ENCODE results near the gene SEMA3F. TPM values are rescaled to one million over a fixed set of nuclear protein-coding genes. Genes with fewer than 3 reads are reported as not detected.
A peak's percentile ranks its signal among the peaks of the same experiment; 100 is the strongest.
"Not testable (repeated sequence)": the region's sequence is repeated elsewhere in the genome, so short reads cannot be mapped to it uniquely, and the experiment has no call there.

SEMA3F gene
- total RNA-seq, 4 donors from 2014 or later: 11.9 to 46.5 (median 23.3) TPM

DNA sequence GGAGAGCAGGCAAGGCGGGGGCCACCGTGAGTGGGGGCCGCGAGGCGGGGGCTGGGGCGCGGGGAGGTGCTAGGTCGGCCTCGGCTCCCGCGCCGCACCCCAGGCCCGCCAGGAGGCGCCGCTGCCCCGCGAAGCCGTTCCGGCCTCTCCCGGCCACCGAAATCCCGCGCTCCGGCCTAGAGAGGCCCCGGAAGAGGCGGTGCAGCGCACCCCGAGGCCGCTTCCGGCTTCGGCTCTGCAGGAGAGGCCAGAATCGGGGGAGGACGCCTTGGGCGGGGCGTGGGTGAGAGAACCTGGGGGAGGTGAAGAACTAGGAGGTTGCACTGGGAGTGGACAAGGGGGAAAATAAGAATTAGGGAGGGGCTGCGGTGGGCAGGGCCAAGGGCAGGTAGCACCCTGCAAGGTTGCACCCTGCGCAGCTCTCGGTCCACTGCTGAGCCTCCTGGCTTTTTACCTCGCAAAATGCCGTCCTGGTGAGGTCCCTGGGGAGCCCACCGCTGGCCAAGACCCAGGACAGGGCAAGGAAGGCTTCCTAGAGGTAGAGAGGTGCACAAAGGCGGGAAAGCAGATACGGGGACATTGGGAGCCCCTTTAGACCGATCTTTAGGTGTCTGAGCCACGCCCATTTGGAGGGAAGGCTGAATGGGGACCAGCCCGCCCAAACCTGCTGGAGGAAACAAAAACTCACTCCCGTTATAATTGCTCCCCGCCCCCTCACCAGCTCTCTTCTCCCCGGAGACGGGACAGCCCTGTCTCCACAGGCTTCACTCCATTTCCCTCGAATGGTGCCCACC is 72.5 kb downstream of the SEMA3F start:
- intact Hi-C loops (cut with DNase I): loop anchor here (1.0 to 2.0 kb wide), 2 partner anchors 19 to 45 kb away; no protein-coding TSS in a partner anchor
- DNase-seq (ENCODE audit: extremely low spot score): peak; percentile 95

DNA sequence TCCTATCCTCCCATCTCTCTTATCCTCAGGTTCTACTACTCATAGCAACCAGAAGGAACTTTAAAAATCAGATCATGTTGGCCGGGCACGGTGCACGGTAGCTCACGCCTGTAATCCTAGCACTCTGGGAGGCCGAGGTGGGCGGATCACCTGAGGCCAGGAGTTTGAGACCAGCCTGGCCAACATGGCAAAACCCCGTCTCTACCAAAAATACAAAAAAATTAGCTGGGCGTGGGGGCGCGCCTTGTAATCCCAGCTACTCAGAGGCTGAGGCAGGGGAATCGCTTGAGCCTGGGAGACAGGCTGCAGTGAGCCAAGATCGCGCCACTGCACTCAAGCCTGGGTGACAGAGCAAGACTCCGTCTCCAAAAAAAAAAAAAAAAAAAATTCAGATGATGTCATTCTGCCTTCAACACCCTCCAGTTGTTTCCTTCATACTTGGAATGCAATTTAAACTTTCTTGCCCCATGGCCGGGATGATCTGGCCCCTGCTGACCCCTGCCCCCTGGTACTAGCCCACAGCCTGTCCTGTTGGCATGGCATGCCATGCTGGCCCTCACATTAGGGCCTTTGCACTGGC is 73.2 kb downstream of the SEMA3F start:
- H3K27me3 ChIP-seq; intact Hi-C loops (cut with DNase I); DNase-seq (ENCODE audit: extremely low spot score); H3K9me3 ChIP-seq; H3K36me3 ChIP-seq: not testable (repeated sequence)
- Histone ChIP-seq H3K27ac (replicated peaks in 1 of 4) (peak overlapping the region in 1 of 4 donors; percentile 60), H3K4me3 (peak overlapping the region; percentile 55 to 75 (median 65)), H3K4me1 (peaks cover 17 to 28% (median 27%) of the 10 kb centered on the region in 4 donors)
- WGBS: 44% methylated on average over 15 of the region's 15 CpGs

More for the DNA sequence above, 72.5 kb downstream of the SEMA3F start:
- TF ChIP-seq EP300 (IDR thresholded peaks at IDR 0.05): no peak
- TF ChIP-seq POLR2A (IDR thresholded peaks at IDR 0.05; ENCODE audit: low read depth): no peak
- TF ChIP-seq, protein P1, sequence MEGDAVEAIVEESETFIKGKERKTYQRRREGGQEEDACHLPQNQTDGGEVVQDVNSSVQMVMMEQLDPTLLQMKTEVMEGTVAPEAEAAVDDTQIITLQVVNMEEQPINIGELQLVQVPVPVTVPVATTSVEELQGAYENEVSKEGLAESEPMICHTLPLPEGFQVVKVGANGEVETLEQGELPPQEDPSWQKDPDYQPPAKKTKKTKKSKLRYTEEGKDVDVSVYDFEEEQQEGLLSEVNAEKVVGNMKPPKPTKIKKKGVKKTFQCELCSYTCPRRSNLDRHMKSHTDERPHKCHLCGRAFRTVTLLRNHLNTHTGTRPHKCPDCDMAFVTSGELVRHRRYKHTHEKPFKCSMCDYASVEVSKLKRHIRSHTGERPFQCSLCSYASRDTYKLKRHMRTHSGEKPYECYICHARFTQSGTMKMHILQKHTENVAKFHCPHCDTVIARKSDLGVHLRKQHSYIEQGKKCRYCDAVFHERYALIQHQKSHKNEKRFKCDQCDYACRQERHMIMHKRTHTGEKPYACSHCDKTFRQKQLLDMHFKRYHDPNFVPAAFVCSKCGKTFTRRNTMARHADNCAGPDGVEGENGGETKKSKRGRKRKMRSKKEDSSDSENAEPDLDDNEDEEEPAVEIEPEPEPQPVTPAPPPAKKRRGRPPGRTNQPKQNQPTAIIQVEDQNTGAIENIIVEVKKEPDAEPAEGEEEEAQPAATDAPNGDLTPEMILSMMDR (IDR thresholded peaks at IDR 0.05): peak; percentile 96 to 97 (median 97)
- peak; percentile 74 to 84 for TF ChIP-seq POLR2AphosphoS5 (IDR thresholded peaks at IDR 0.05)
- Histone ChIP-seq H3K4me1 (peaks cover 17 to 28% (median 27%) of the 10 kb centered on the region in 4 donors), H3K27me3 (peaks cover 0 to 7% (median 0%) of the 10 kb centered on the region in 4 donors), H3K36me3 (no peaks in the 10 kb centered on the region), H3K4me3 (peak overlapping the region; percentile 55 to 75 (median 65)), H3K9me3 (no peaks in the 10 kb centered on the region), H3K27ac (replicated peaks in 1 of 4) (peak overlapping the region; percentile 57 to 73 (median 62))
- 3% methylated on average over 23 of the region's 51 CpGs for WGBS

DNA sequence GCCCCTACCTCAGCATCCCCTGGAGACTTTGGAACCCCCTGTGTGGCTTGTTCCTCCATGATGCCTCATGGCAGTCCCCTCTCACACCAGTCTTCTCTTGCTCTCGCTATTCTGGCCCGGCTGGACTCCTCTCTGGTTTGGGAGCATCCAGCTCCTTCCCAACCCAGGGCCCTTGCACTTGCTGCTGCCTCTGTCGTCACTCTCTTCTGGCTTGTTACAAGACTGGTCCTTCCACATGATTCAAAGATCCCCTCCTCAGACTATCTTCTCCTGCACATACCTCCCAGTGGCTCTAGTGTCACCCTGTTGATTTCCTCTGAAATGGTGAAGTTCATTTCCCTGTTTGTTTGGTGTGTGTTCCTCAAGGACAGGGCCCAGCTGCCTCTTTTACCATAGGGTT is 74.4 kb downstream of the SEMA3F start:
- DNase-seq (ENCODE audit: extremely low spot score): no peak
- 92% methylated on average over 3 of the region's 3 CpGs for WGBS
- H3K9me3 ChIP-seq: no peaks in the 10 kb centered on the region
- H3K27ac ChIP-seq (replicated peaks in 1 of 4): no peak overlapping the region
- no peaks in the 10 kb centered on the region for H3K36me3 ChIP-seq
- intact Hi-C loops (cut with DNase I): no loop called here
- peaks cover 0 to 6% (median 0%) of the 10 kb centered on the region in 4 donors for H3K27me3 ChIP-seq
- no peak overlapping the region for H3K4me3 ChIP-seq
- peaks cover 17 to 30% (median 27%) of the 10 kb centered on the region in 4 donors for H3K4me1 ChIP-seq
- TF ChIP-seq POLR2A (IDR thresholded peaks at IDR 0.05; ENCODE audit: low read depth): no peak
- TF ChIP-seq EP300 (IDR thresholded peaks at IDR 0.05): no peak
- no peak for TF ChIP-seq POLR2AphosphoS5 (IDR thresholded peaks at IDR 0.05)
- TF ChIP-seq, protein P1 (IDR thresholded peaks at IDR 0.05): no peak

DNA sequence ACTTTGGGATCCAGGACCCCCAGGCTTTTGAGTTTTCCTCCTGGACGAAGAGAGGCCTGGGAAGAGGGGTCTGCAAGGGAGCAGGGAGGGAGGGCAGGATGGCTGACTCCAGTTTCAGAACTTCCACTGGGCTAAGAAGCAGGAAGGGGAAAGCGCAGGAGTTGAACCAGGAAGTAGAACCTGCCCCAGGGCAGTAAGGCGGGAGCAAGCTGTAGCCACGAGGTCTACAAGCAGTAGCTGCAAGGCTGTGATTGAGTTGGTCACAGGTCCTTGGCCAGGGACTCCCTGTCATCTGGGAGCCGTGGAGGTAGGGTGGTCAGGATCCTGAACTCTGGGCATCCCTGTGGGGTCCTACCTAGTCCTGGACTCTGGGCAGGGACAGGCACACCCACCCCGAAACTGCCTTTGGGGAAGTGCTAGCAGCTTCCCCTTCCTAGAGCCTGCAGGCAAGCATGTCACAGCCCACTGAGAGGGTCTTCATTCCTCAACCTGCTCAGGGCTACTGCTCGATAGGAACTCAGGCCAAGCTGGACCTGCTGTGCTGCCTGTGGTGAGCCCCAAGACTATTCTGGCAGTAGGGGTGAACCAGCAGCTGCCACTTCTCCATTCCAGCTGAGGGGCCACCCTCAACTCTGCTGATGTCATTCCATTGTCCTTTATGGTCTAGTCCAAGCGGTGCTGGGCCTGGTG is 75.1 kb downstream of the SEMA3F start:
- H3K27ac ChIP-seq (replicated peaks in 1 of 4): peak overlapping the region in 1 of 4 donors; percentile 33
- DNase-seq (ENCODE audit: extremely low spot score): no peak
- H3K36me3 ChIP-seq: no peaks in the 10 kb centered on the region
- intact Hi-C loops (cut with DNase I): no loop called here
- WGBS: 67% methylated on average over 5 of the region's 8 CpGs
- no peaks in the 10 kb centered on the region for H3K27me3 ChIP-seq
- no peak overlapping the region for H3K4me3 ChIP-seq
- H3K4me1 ChIP-seq: peaks cover 24 to 38% (median 34%) of the 10 kb centered on the region in 4 donors
- TF ChIP-seq, protein P1 (IDR thresholded peaks at IDR 0.05): no peak
- TF ChIP-seq EP300 (IDR thresholded peaks at IDR 0.05): no peak
- no peak for TF ChIP-seq POLR2AphosphoS5 (IDR thresholded peaks at IDR 0.05)
- no peak for TF ChIP-seq POLR2A (IDR thresholded peaks at IDR 0.05; ENCODE audit: low read depth)
- no peaks in the 10 kb centered on the region for H3K9me3 ChIP-seq

DNA sequence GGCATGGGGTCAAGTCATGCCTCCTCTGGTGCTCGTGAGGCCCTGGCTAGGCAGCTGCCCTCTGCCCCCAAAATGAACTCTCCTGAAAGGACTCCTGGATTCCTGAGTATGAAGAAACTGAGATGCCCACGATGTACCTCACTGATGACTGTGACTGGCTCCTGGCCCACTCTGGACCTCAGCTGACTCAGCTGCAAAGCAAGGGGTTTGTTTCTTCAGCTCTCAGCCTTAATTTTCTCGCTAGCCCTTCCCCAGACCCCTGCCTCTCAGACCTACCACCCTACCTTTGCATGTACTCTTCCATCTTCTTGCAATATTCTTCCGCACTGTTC is 75.6 kb downstream of the SEMA3F start:
- Histone ChIP-seq H3K9me3 (no peaks in the 10 kb centered on the region), H3K36me3 (no peaks in the 10 kb centered on the region), H3K27me3 (no peaks in the 10 kb centered on the region), H3K4me3 (no peak overlapping the region), H3K4me1 (peaks cover 27 to 40% (median 37%) of the 10 kb centered on the region in 4 donors), H3K27ac (replicated peaks in 1 of 4) (no peak overlapping the region)
- WGBS: 88% methylated on average over 4 of the region's 4 CpGs
- TF ChIP-seq POLR2A (IDR thresholded peaks at IDR 0.05; ENCODE audit: low read depth): no peak
- TF ChIP-seq EP300 (IDR thresholded peaks at IDR 0.05): no peak
- TF ChIP-seq, protein P1 (IDR thresholded peaks at IDR 0.05): no peak
- TF ChIP-seq POLR2AphosphoS5 (IDR thresholded peaks at IDR 0.05): no peak
- DNase-seq (ENCODE audit: extremely low spot score): no peak
- intact Hi-C loops (cut with DNase I): no loop called here
